CD4-positive, alpha-beta T cell (primary cell): ENCODE data around the gene ZFP36L2. TPM values are rescaled to one million over a fixed set of nuclear protein-coding genes. Genes with fewer than 3 reads are reported as not detected.

Source experiments
- ATAC-seq: fragments of 200-7000 bp; cut with Tn5 transposase; one replicate; pipeline ENCODE4 v1.10.0; 2022; ENCODE audit warnings: mild to moderate bottlenecking; ENCODE audit not compliant: poor library complexity
- CTCF ChIA-PET: fragments of 350-600 bp; sonication (Branson Sonifier 250); formaldehyde crosslinking; loops from one replicate; lab custom pipeline; 2021; ENCODE audit warnings: antibody characterized with exemption, inconsistent platforms; lab: Charles Lee
- POLR2A ChIA-PET: fragments of 350-600 bp; sonication (Branson Sonifier 250); formaldehyde crosslinking; loops from one replicate; lab custom pipeline; 2021; ENCODE audit warnings: antibody characterized with exemption, inconsistent platforms; lab: Charles Lee
- DNase-seq, 14 experiments: peaks; one replicate each; pipeline ENCODE4 v3.0.0-alpha.2; 2013 to 2020; ENCODE audit warnings: mixed read lengths in 2 of 14
- H3K27ac ChIP-seq, 2 donors: one replicate each; pipeline versions ENCODE4 v1.5.1 to v1.7.0; 2013; ENCODE audit warnings: low read length in 2 of 2, low read depth in 1 of 2, mild to moderate bottlenecking in 1 of 2
- H3K27me3 ChIP-seq, 2 experiments: 1 replicate in 1 of 2; 2 replicates in 1 of 2; pipeline versions ENCODE4 v1.6.1 to v1.7.0; 2013; ENCODE audit warnings: low read length in 2 of 2, control low read depth in 1 of 2, mild to moderate bottlenecking in 1 of 2, moderate library complexity in 1 of 2; ENCODE audit not compliant: insufficient read depth in 2 of 2, control insufficient read depth in 1 of 2
- H3K36me3 ChIP-seq: one replicate; pipeline ENCODE4 v1.6.1; 2013; ENCODE audit warnings: low read length, control low read depth; ENCODE audit not compliant: insufficient read depth
- H3K4me1 ChIP-seq: one replicate; pipeline ENCODE4 v1.6.1; 2013; ENCODE audit warnings: low read length, control low read depth; ENCODE audit not compliant: insufficient read depth
- H3K4me3 ChIP-seq: one replicate; pipeline ENCODE4 v1.5.1; 2013; ENCODE audit warnings: mild to moderate bottlenecking, low read length, moderate library complexity
- H3K9me3 ChIP-seq, 2 experiments: 1 replicate in 1 of 2; 2 replicates in 1 of 2; pipeline versions ENCODE4 v1.6.1 to v1.7.0; 2013; ENCODE audit warnings: low read length in 2 of 2, mild to moderate bottlenecking in 2 of 2, control low read depth in 1 of 2, moderate library complexity in 1 of 2; ENCODE audit not compliant: control insufficient read depth in 1 of 2, insufficient read depth in 1 of 2
- H3K27ac Mint-ChIP-seq: one replicate; pipeline ENCODE4 v1.8.0; 2020; ENCODE audit warnings: mixed read lengths
- H3K27me3 Mint-ChIP-seq: one replicate; pipeline ENCODE4 v1.8.0; 2021; ENCODE audit warnings: mixed read lengths
- H3K36me3 Mint-ChIP-seq: one replicate; pipeline ENCODE4 v1.8.0; 2021; ENCODE audit warnings: low read depth, mixed read lengths
- H3K4me1 Mint-ChIP-seq: one replicate; pipeline ENCODE4 v1.8.0; 2021; ENCODE audit warnings: low read depth, mixed read lengths
- H3K4me3 Mint-ChIP-seq: one replicate; pipeline ENCODE4 v1.8.0; 2020; ENCODE audit warnings: mild to moderate bottlenecking, mixed read lengths
- H3K9me3 Mint-ChIP-seq: one replicate; pipeline ENCODE4 v1.8.0; 2020; ENCODE audit warnings: mixed read lengths
- intact Hi-C, 2 experiments: fragments of 100-400 bp; cut with DNase I in 1 of 2; cut with micrococcal nuclease in 1 of 2; formaldehyde crosslinking; loops; one replicate each; pipeline versions ENCODE4 v1.15.1 to v1.9.0; 2023 to 2025; cut with DNase I, micrococcal nuclease
- total RNA-seq, 174 experiments: library from RNA in 2 of 174; stranded (reverse) in 2 of 174; gene quantifications; one replicate each; pipeline ENCODE4 v1.2.3 and lab custom pipeline; 2021 to 2026
- TF ChIP-seq, protein P1 (sequence below): fragments of 200-600 bp; IDR thresholded peaks from one replicate; pipeline ENCODE4 v1.8.0; 2022; ENCODE audit warnings: antibody characterized with exemption, mild to moderate bottlenecking

ZFP36L2 gene
- total RNA-seq, 2 experiments from 2014 or later = 1,602 to 1,631 TPM

GRCh38 chr2:43265001-43265400 lies 38.6 kb upstream of the ZFP36L2 start:
- Mint-ChIP-seq H3K9me3 (no peaks in the 10 kb centered on the region), H3K36me3 (peaks cover 56% of the 10 kb centered on the region), H3K27ac (no peak overlapping the region), H3K4me3 (no peak overlapping the region), H3K27me3 (no peaks in the 10 kb centered on the region), H3K4me1 (no peaks in the 10 kb centered on the region)
- DNase-seq = no peak
- Histone ChIP-seq H3K36me3 (peaks cover 26% of the 10 kb centered on the region), H3K9me3 (no peaks in the 10 kb centered on the region), H3K4me3 (no peak overlapping the region), H3K4me1 (no peaks in the 10 kb centered on the region), H3K27ac (no peak overlapping the region), H3K27me3 (no peaks in the 10 kb centered on the region)
- ChIA-PET POLR2A (no interaction called here), CTCF (interaction anchor here (0.7 kb wide), 1 partner anchor 36 kb away, joined by 3 read pairs; no protein-coding TSS in a partner anchor)
- no peak for ATAC-seq
- intact Hi-C loops = no loop called here
- TF ChIP-seq, protein P1, sequence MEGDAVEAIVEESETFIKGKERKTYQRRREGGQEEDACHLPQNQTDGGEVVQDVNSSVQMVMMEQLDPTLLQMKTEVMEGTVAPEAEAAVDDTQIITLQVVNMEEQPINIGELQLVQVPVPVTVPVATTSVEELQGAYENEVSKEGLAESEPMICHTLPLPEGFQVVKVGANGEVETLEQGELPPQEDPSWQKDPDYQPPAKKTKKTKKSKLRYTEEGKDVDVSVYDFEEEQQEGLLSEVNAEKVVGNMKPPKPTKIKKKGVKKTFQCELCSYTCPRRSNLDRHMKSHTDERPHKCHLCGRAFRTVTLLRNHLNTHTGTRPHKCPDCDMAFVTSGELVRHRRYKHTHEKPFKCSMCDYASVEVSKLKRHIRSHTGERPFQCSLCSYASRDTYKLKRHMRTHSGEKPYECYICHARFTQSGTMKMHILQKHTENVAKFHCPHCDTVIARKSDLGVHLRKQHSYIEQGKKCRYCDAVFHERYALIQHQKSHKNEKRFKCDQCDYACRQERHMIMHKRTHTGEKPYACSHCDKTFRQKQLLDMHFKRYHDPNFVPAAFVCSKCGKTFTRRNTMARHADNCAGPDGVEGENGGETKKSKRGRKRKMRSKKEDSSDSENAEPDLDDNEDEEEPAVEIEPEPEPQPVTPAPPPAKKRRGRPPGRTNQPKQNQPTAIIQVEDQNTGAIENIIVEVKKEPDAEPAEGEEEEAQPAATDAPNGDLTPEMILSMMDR = no peak

- Mint-ChIP-seq H3K9me3 (no peaks in the 10 kb centered on the region), H3K36me3 (peaks cover 42% of the 10 kb centered on the region)
- intact Hi-C loops = no loop called here
Measured at GRCh38 chr2:43262951-43263350, 36.5 kb upstream of the ZFP36L2 start.

GRCh38 chr2:43262239-43262638 lies 35.8 kb upstream of the ZFP36L2 start:
- intact Hi-C loops = no loop called here
- peaks cover 41% of the 10 kb centered on the region for H3K36me3 Mint-ChIP-seq
- no peaks in the 10 kb centered on the region for H3K27me3 Mint-ChIP-seq
- Histone ChIP-seq H3K9me3 (no peaks in the 10 kb centered on the region), H3K27me3 (no peaks in the 10 kb centered on the region), H3K4me1 (no peaks in the 10 kb centered on the region), H3K27ac (no peak overlapping the region), H3K36me3 (peaks cover 13% of the 10 kb centered on the region), H3K4me3 (no peak overlapping the region)
- TF ChIP-seq, protein P1 = no peak
- DNase-seq (no peak), ATAC-seq (no peak)
- H3K9me3 Mint-ChIP-seq = no peaks in the 10 kb centered on the region
- H3K4me3 Mint-ChIP-seq = no peak overlapping the region
- ChIA-PET POLR2A (interaction anchor here (0.7 kb wide), 1 partner anchor 624 kb away, joined by 3 read pairs; no protein-coding TSS in a partner anchor), CTCF (no interaction called here)
- no peaks in the 10 kb centered on the region for H3K4me1 Mint-ChIP-seq
- no peak overlapping the region for H3K27ac Mint-ChIP-seq

More at GRCh38 chr2:43262951-43263350, 36.5 kb upstream of the ZFP36L2 start:
- Mint-ChIP-seq H3K4me1 (no peaks in the 10 kb centered on the region), H3K27ac (no peak overlapping the region), H3K4me3 (no peak overlapping the region), H3K27me3 (no peaks in the 10 kb centered on the region)
- ChIA-PET POLR2A (interaction anchor here (0.7 kb wide), 1 partner anchor 624 kb away, joined by 3 read pairs; no protein-coding TSS in a partner anchor), CTCF (no interaction called here)
- ATAC-seq (no peak), DNase-seq (peak in 2 of 14 experiments; percentile 19 to 21)
- TF ChIP-seq, protein P1 = no peak
- no peak overlapping the region for H3K27ac ChIP-seq
- no peaks in the 10 kb centered on the region for H3K9me3 ChIP-seq
- H3K36me3 ChIP-seq = peaks cover 10% of the 10 kb centered on the region
- H3K27me3 ChIP-seq = no peaks in the 10 kb centered on the region
- H3K4me3 ChIP-seq = no peak overlapping the region
- no peaks in the 10 kb centered on the region for H3K4me1 ChIP-seq
